SKM-1 (cell line): ENCODE data around the gene CAMSAP1.

ENCODE experiments used
- DNase-seq: peaks from one replicate; lab custom pipeline; 2025; ENCODE audit not compliant: unreplicated experiment; lab: John Stamatoyannopoulos, UW

CAMSAP1 gene

GRCh38 chr9:135941288-135941995 is 34.1 kb upstream of the CAMSAP1 start:
- no peak for DNase-seq

GRCh38 chr9:135939351-135940265 is 32.3 kb upstream of the CAMSAP1 start:
- DNase-seq, result no peak

- no peak for DNase-seq
Measured at GRCh38 chr9:135937521-135938489, 30.5 kb upstream of the CAMSAP1 start.

- no peak for DNase-seq
Measured at GRCh38 chr9:135933114-135933513, 25.8 kb upstream of the CAMSAP1 start.

GRCh38 chr9:135932656-135933055 is 25.3 kb upstream of the CAMSAP1 start:
- DNase-seq, result no peak

DNA sequence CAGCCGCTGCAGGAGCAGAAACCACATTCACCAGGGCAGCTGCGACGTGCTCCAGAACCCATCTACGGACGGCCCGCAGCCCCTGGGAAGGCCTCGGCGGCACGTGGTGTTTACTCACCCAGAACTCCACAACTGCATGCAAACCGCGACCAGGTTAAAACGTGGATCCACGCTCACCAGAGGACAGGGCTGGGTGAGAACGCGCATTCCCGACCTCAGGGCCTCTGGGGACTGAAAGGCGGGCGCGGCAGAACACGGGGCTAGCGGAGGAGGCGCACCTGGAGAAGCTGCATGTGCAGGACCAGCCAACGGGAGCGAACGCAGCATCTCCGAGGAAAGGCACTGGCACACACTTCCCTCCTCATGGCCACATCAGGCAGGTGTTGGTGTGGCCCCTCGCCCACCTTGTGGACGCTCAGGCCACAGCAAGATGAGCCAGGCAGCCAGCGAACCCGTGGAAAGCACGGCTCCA is 24.0 kb upstream of the CAMSAP1 start:
- no peak for DNase-seq

DNA sequence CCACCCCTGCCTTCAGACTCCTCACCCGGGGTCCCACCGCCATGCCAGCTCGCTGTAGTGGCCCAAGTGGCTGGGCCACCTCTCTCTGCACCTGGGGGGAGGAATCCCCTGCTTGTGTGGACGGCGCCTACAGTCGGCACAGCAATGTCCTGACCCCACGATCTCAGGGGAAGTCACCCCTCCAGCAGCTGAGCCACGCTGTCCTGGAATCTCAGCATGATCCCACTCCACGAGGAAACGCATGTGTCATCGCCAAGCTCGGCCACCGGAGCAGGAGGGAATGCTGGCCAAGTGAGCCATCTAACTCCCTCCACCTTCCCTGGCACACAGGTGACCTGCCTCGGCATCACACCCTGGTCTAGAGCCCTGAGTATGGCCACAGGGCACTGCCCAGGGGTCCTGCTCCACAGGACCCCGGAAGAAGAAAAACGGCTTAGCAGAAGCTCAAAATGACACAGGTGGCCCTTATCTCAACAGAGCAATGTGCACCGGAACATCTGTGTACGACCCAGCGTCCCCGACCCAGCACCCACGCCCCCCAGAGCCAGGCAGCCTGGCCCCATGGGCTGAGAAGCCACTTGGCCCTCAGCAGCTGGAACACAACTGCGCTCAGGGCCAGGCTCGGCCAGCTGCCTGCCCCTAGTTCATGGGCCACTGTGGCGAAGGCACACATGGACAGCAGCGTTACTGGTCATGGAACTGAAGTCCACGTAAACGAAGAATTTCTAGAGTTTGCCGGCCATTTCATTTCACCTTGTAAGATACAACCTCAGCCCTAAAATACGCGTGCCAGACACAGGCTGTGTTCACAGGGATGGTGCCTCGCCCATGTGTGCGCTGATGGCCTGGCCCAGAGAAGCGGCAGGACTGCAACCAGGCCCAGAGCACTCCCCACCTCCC is 23.4 kb upstream of the CAMSAP1 start:
- DNase-seq, result no peak

GRCh38 chr9:135929656-135930445 is 22.5 kb upstream of the CAMSAP1 start:
- no peak for DNase-seq

GRCh38 chr9:135928731-135929655 is 21.6 kb upstream of the CAMSAP1 start:
- no peak for DNase-seq

DNA sequence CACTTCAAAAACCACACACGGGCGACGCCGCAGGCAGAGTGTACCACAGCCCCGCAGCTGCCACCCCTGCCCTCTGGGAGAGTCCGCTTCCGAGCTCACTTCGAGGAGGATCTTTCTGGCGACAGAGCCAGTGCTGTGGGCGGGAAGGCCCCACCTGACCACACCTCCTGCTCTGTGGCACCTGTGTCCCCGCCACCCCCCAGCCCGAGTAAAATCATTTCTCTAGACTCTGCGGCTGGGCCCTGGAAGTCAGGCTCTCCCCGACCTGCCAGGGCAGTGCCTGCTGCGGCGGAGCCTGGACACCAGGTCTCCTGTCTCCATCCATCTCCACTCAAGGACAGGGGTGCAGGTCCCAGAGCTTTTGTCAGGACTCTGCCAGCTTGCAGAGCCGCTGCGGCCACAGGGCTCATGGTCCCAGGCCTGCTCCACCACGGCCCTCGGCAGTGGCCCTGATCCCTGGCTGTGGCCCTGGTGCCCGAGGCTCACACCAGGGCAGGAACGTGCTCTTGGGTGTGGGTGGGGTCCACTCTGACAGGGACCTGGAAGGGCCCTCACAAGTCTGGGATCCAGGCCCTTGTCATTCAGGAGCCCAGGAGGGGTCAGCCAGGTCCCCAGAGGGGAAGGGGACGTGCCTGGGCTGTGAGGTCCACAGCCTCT is 20.9 kb upstream of the CAMSAP1 start:
- DNase-seq, result no peak

DNA sequence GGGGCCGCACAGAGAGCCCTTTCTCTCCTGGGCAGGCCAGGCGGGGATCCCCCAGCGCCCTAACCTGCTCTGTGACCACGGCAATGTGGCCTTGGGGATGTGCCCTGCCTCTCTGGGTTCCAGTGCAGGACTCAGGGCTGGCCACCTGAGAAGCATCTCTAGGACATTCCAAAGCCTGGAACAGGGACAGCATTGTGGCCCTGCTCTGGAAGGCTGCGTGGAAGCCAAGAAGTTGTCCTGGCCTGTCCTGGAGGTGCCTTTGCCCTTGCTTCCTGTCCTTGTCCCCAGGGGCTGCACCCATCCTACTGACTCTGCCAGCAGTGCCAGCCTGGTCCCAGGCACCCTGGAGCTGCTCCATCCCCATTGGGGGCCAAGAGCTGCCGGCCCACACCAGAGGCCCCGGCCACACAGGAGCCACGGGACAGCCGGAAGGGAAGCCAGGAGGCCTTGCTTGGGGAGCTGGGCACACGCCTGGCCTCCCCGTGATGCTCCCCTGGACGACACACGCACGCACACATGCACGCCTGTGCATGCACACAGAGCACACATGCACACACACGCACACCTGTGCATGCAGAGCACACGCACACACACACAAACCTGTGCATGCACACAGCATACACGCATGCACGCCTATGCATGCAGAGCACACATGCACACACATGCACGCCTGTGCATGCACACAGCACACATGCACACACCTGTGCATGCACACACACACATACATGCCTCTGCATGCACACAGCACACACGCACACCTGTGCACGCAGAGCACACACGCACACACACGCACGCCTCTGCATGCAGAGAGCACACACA is 20.1 kb upstream of the CAMSAP1 start:
- DNase-seq, result no peak

GRCh38 chr9:135926402-135927194 is 19.3 kb upstream of the CAMSAP1 start:
- DNase-seq, result no peak

- DNase-seq, result no peak
Measured at GRCh38 chr9:135925496-135926133, 18.3 kb upstream of the CAMSAP1 start.

DNA sequence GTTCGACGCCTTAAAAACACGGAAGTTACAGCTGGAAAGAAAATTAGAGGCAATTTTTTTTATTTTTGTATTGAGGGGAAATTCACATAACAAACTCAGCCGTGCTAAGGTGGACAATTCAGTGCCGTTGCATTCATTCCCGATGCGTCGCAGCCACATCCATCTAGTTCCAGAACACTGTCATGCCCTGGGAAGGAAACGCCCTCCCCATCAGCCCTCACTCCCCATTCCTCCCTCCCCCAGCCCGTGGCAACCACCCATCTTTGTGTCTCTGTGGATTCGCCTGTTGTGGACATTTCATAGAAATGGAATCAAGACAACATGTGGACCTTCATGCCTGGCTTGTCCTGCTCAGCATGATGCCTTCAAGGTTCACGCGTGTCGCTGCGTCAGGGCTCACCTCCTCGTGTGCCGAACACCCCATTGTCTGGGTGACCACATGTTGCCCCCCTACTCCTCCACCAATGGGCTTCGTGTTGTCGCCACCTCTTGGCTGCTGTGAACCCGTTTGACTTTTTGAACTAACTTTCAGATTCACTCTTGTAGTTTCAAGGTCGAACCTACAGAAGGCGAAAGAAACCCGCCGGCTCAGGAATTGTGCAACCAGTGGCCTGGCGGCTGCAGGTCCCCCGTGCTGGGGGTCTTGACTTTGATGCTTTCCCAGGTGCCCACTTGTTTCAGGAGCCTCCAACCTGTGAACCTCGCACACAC is 17.4 kb upstream of the CAMSAP1 start:
- no peak for DNase-seq

DNA sequence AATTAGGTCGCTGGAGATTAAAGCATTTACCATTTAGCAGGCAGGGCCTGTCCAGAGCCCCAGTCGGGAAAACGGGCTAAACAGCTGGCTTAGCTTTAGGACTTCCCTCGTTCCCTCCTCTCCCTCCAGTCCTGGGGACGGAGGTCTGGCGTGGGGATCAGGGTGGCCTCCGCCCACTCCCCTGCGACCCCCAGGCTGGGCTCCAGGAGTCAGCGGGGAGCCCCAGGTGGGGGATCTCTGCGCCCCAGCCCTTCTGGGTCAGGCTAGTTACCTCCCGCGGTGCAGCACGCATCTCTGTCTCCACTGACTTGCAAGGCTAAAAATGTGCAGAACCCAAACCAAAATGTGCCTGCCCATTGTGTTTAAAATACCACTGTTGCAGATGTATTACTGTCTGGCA is 16.2 kb upstream of the CAMSAP1 start:
- no peak for DNase-seq
